GM21447 (cell line): ENCODE results near the gene TEPSIN.

Experiments
- ATAC-seq: cut with Tn5 transposase; IDR thresholded peaks from one replicate; pipeline ENCODE4 v1.9.1; 2021; ENCODE audit not compliant: unreplicated experiment

The TEPSIN gene

GRCh38 chr17:81222620-81222905, 16.3 kb downstream of the TEPSIN start:
- ATAC-seq: no peak

- ATAC-seq: no peak
These were observed 16.8 kb downstream of the TEPSIN start for GRCh38 chr17:81221842-81222619.

- ATAC-seq: no peak
These were observed 17.4 kb downstream of the TEPSIN start for GRCh38 chr17:81221371-81221841.

GRCh38 chr17:81219476-81220180, 19.2 kb downstream of the TEPSIN start:
- ATAC-seq: no peak

GRCh38 chr17:81218991-81219390, 19.9 kb downstream of the TEPSIN start:
- no peak for ATAC-seq

GRCh38 chr17:81218459-81218858, 20.4 kb downstream of the TEPSIN start:
- no peak for ATAC-seq

- no peak for ATAC-seq
These were observed 21.4 kb downstream of the TEPSIN start for GRCh38 chr17:81217491-81217890.

- no peak for ATAC-seq
These were observed 24.9 kb downstream of the TEPSIN start for GRCh38 chr17:81213978-81214377.

GRCh38 chr17:81212365-81212764, 26.5 kb downstream of the TEPSIN start:
- no peak for ATAC-seq

- no peak for ATAC-seq
These were observed 28.0 kb downstream of the TEPSIN start for GRCh38 chr17:81210868-81211267.

GRCh38 chr17:81210466-81210865, 28.4 kb downstream of the TEPSIN start:
- no peak for ATAC-seq

- ATAC-seq: no peak
These were observed 29.7 kb downstream of the TEPSIN start for GRCh38 chr17:81209141-81209540.

GRCh38 chr17:81208651-81209050, 30.2 kb downstream of the TEPSIN start:
- no peak for ATAC-seq

- no peak for ATAC-seq
These were observed 31.0 kb downstream of the TEPSIN start for GRCh38 chr17:81207610-81208581.

GRCh38 chr17:81206657-81207056, 32.2 kb downstream of the TEPSIN start:
- ATAC-seq: no peak

GRCh38 chr17:81206166-81206565, 32.7 kb downstream of the TEPSIN start:
- no peak for ATAC-seq

- no peak for ATAC-seq
These were observed 34.3 kb downstream of the TEPSIN start for GRCh38 chr17:81204578-81204977.

- ATAC-seq: no peak
These were observed 35.7 kb downstream of the TEPSIN start for GRCh38 chr17:81203136-81203535.

- no peak for ATAC-seq
These were observed 36.5 kb downstream of the TEPSIN start for GRCh38 chr17:81202318-81202717.

- ATAC-seq: no peak
These were observed 37.9 kb downstream of the TEPSIN start for GRCh38 chr17:81200695-81201580.
